H9 (cell line): ENCODE results near the gene SMIM26. TPM values are rescaled to one million over a fixed set of nuclear protein-coding genes. Genes with fewer than 3 reads are reported as not detected.

ENCODE experiments used
- DNase-seq: peaks from one replicate; pipeline ENCODE4 v3.0.0-alpha.2; 2017
- H2AFZ ChIP-seq: one replicate; pipeline ENCODE4 v1.6.1; 2013; ENCODE audit warnings: mild to moderate bottlenecking, low read length, control low read depth, moderate library complexity
- H2AK5ac ChIP-seq: 2 replicates; pipeline ENCODE4 v1.6.1; 2013; ENCODE audit warnings: low read length, control low read depth, mixed read lengths; ENCODE audit not compliant: insufficient read length
- H2BK120ac ChIP-seq: one replicate; pipeline ENCODE4 v1.6.1; 2013; ENCODE audit warnings: low read depth, mild to moderate bottlenecking, low read length, control low read depth, inconsistent platforms; ENCODE audit not compliant: poor library complexity, severe bottlenecking
- H2BK12ac ChIP-seq: 2 replicates; pipeline ENCODE4 v1.6.1; 2013; ENCODE audit warnings: low read length, control low read depth, mixed read lengths, low read depth; ENCODE audit not compliant: insufficient read length
- H2BK15ac ChIP-seq: 2 replicates; pipeline ENCODE4 v1.6.1; 2013; ENCODE audit warnings: low read depth, low read length, control low read depth
- H2BK20ac ChIP-seq: one replicate; pipeline ENCODE4 v1.6.1; 2013; ENCODE audit warnings: low read depth, mild to moderate bottlenecking, low read length, control low read depth, inconsistent platforms; ENCODE audit not compliant: poor library complexity, severe bottlenecking
- H2BK5ac ChIP-seq: 2 replicates; pipeline ENCODE4 v1.6.1; 2013; ENCODE audit warnings: low read length, control low read depth, mixed read lengths; ENCODE audit not compliant: insufficient read length
- H3K14ac ChIP-seq: 2 replicates; pipeline ENCODE4 v1.6.1; 2013; ENCODE audit warnings: low read length, control low read depth; ENCODE audit not compliant: insufficient read depth
- H3K18ac ChIP-seq: 2 replicates; pipeline ENCODE4 v1.6.1; 2013; ENCODE audit warnings: low read depth, mild to moderate bottlenecking, mixed read lengths, low read length, control low read depth; ENCODE audit not compliant: insufficient read length
- H3K23ac ChIP-seq: 2 replicates; pipeline ENCODE4 v1.6.1; 2013; ENCODE audit warnings: low read length, control low read depth, mixed read lengths, low read depth; ENCODE audit not compliant: insufficient read length
- H3K23me2 ChIP-seq: 2 replicates; pipeline ENCODE4 v1.6.1; 2013; ENCODE audit warnings: low read depth, mild to moderate bottlenecking, mixed read lengths, low read length, control low read depth; ENCODE audit not compliant: insufficient read length, poor library complexity, severe bottlenecking
- H3K27ac ChIP-seq: 2 replicates; pipeline ENCODE4 v1.5.1; 2013; ENCODE audit warnings: low read length, control low read depth, mixed read lengths, low read depth; ENCODE audit not compliant: insufficient read length
- H3K27me3 ChIP-seq: 2 replicates; pipeline ENCODE4 v1.6.1; 2013; ENCODE audit warnings: low read length, control low read depth, inconsistent platforms; ENCODE audit not compliant: insufficient read depth
- H3K4ac ChIP-seq: 2 replicates; pipeline ENCODE4 v1.6.1; 2013; ENCODE audit warnings: low read depth, mild to moderate bottlenecking, control low read depth, inconsistent platforms, low read length, moderate library complexity
- H3K4me1 ChIP-seq: 2 replicates; pipeline ENCODE4 v1.6.1; 2013; ENCODE audit warnings: low read length, control low read depth, inconsistent platforms; ENCODE audit not compliant: insufficient read depth
- H3K4me2 ChIP-seq: 2 replicates; pipeline ENCODE4 v1.6.1; 2013; ENCODE audit warnings: low read length, control low read depth, mixed read lengths; ENCODE audit not compliant: insufficient read length, insufficient read depth
- H3K56ac ChIP-seq: 2 replicates; pipeline ENCODE4 v1.6.1; 2013; ENCODE audit warnings: low read depth, mild to moderate bottlenecking, mixed read lengths, low read length, control low read depth; ENCODE audit not compliant: insufficient read length
- H3K79me1 ChIP-seq: 2 replicates; pipeline ENCODE4 v1.6.1; 2013; ENCODE audit warnings: low read depth, mild to moderate bottlenecking, moderate library complexity, low read length, control low read depth, inconsistent platforms; ENCODE audit not compliant: insufficient read depth, poor library complexity, severe bottlenecking
- H3K79me2 ChIP-seq: 2 replicates; pipeline ENCODE4 v1.6.1; 2013; ENCODE audit warnings: low read length, control low read depth, inconsistent platforms; ENCODE audit not compliant: insufficient read depth
- H3K9ac ChIP-seq: 2 replicates; pipeline ENCODE4 v1.6.1; 2013; ENCODE audit warnings: low read length, control low read depth, mixed read lengths; ENCODE audit not compliant: insufficient read length; ENCODE audit errors: extremely low read depth
- H3K9me3 ChIP-seq: one replicate; pipeline ENCODE4 v1.6.1; 2013; ENCODE audit warnings: low read depth, low read length, inconsistent platforms; ENCODE audit not compliant: control insufficient read depth
- H3T11ph ChIP-seq: one replicate; pipeline ENCODE4 v1.6.1; 2013; ENCODE audit warnings: mild to moderate bottlenecking, low read length, control low read depth, inconsistent platforms
- H4K20me1 ChIP-seq: one replicate; pipeline ENCODE4 v1.6.1; 2013; ENCODE audit not compliant: control insufficient read depth, insufficient read length, insufficient read depth
- H4K5ac ChIP-seq: 2 replicates; pipeline ENCODE4 v1.6.1; 2013; ENCODE audit warnings: low read depth, mild to moderate bottlenecking, mixed read lengths, low read length, control low read depth; ENCODE audit not compliant: insufficient read length
- H4K8ac ChIP-seq: replicated peaks from 2 replicates; pipeline ENCODE4 v1.6.1; 2013; ENCODE audit warnings: low read length, control low read depth, mixed read lengths, low read depth; ENCODE audit not compliant: insufficient read length
- H4K91ac ChIP-seq: 2 replicates; pipeline ENCODE4 v1.6.1; 2013; ENCODE audit warnings: low read depth, mild to moderate bottlenecking, moderate library complexity, mixed read lengths, low read length, control low read depth; ENCODE audit not compliant: insufficient read length
- H3K27ac Mint-ChIP-seq, 3 experiments: 2 replicates in 2 of 3; 3 replicates in 1 of 3; pipeline ENCODE4 v1.8.0; 2020 to 2021; ENCODE audit warnings: mixed read lengths in 3 of 3, mild to moderate bottlenecking in 1 of 3, moderate library complexity in 1 of 3
- H3K27me3 Mint-ChIP-seq: 2 replicates; pipeline ENCODE4 v1.8.0; 2021; ENCODE audit warnings: low read depth, mild to moderate bottlenecking, moderate library complexity, mixed read lengths
- H3K36me3 Mint-ChIP-seq, 3 experiments: 2 replicates in 2 of 3; 3 replicates in 1 of 3; pipeline ENCODE4 v1.8.0; 2020 to 2021; ENCODE audit warnings: low read depth in 3 of 3, mixed read lengths in 3 of 3; ENCODE audit not compliant: insufficient read depth in 1 of 3
- H3K4me1 Mint-ChIP-seq, 2 experiments: 2 replicates each; pipeline ENCODE4 v1.8.0; 2020; ENCODE audit warnings: mixed read lengths in 2 of 2
- H3K4me3 Mint-ChIP-seq, 2 experiments: 2 replicates in 1 of 2; 3 replicates in 1 of 2; pipeline ENCODE4 v1.8.0; 2020 to 2021; ENCODE audit warnings: mild to moderate bottlenecking in 2 of 2, mixed read lengths in 2 of 2, moderate library complexity in 1 of 2
- H3K9me3 Mint-ChIP-seq, 2 experiments: 2 replicates in 1 of 2; 3 replicates in 1 of 2; pipeline ENCODE4 v1.8.0; 2020; ENCODE audit warnings: mild to moderate bottlenecking in 2 of 2, mixed read lengths in 2 of 2, moderate library complexity in 1 of 2
- WGBS: extraction: QIAGEN DNeasy Blood & Tissue Kit; methylation state at CpG from one replicate; pipeline ENCODE4 v1.1.7; 2013; ENCODE audit warnings: missing lambda C conversion rate, low lambda C conversion rate, mixed read lengths; ENCODE audit not compliant: insufficient read length; ENCODE audit errors: extremely low coverage; 5-methylcytosine and 5-hydroxymethylcytosine counted together
- total RNA-seq: library from RNA; stranded (reverse); gene quantifications from 2 replicates; pipeline ENCODE4 v1.2.1, GENCODE V29; 2021
- TF ChIP-seq, protein P1 (sequence below): fragments of 200-600 bp; sonication (generic); conservative IDR thresholded peaks from 3 replicates; pipeline ENCODE4 v1.8.0; 2021; ENCODE audit warnings: antibody characterized with exemption, mild to moderate bottlenecking

SMIM26 gene
- total RNA-seq, 1 experiment from 2014 or later: 75.9 TPM

DNA sequence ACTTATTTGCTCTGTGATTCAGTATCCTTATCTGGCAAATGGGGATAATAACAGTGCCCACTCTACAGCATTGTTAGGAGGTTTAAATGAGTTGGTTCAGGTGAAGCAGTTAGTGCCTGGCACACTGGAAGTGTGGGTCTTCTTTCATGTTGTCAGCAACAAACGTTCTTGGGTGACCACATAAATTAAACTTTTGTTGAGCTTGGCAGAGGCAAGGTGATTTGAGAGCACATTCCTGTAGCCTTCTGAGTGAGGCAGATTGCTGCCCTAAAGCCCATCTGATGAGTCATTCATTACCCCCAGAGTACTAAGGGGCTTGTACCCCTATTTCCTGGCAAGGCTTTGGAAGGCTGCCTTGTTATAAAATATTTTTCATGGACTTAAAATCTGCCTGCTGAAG, 33.7 kb upstream of the SMIM26 start:
- Mint-ChIP-seq H3K36me3 (peaks cover 49 to 88% (median 81%) of the 10 kb centered on the region in 3 experiments), H3K27ac (no peak overlapping the region), H3K4me3 (no peak overlapping the region), H3K9me3 (0 out of 5 replicates have a peak, but pooled peaks cover 0 to 2% of the 10 kb centered on the region in 2 experiments), H3K27me3 (no peaks in the 10 kb centered on the region), H3K4me1 (no peaks in the 10 kb centered on the region)
- no peak overlapping the region for H4K91ac ChIP-seq
- H3K9me3 ChIP-seq: no peaks in the 10 kb centered on the region
- no peak overlapping the region for H3K14ac ChIP-seq
- WGBS: no CpG with 5 or more reads among the region's 1 CpG
- no peak overlapping the region for H4K5ac ChIP-seq
- H2BK5ac ChIP-seq: no peak overlapping the region
- no peak for DNase-seq
- no peaks in the 10 kb centered on the region for H3K79me1 ChIP-seq
- no peak overlapping the region for H3K23ac ChIP-seq
- H3K27me3 ChIP-seq: no peaks in the 10 kb centered on the region
- H3K23me2 ChIP-seq: no peaks in the 10 kb centered on the region
- H3K18ac ChIP-seq: no peak overlapping the region
- no peak overlapping the region for H2BK15ac ChIP-seq
- no peak overlapping the region for H3K4me2 ChIP-seq
- H2AK5ac ChIP-seq: no peak overlapping the region
- no peak overlapping the region for H3K9ac ChIP-seq
- no peaks in the 10 kb centered on the region for H4K20me1 ChIP-seq
- H2BK120ac ChIP-seq: no peak overlapping the region
- H3K27ac ChIP-seq: no peak overlapping the region
- H2BK12ac ChIP-seq: no peak overlapping the region
- TF ChIP-seq, protein P1, sequence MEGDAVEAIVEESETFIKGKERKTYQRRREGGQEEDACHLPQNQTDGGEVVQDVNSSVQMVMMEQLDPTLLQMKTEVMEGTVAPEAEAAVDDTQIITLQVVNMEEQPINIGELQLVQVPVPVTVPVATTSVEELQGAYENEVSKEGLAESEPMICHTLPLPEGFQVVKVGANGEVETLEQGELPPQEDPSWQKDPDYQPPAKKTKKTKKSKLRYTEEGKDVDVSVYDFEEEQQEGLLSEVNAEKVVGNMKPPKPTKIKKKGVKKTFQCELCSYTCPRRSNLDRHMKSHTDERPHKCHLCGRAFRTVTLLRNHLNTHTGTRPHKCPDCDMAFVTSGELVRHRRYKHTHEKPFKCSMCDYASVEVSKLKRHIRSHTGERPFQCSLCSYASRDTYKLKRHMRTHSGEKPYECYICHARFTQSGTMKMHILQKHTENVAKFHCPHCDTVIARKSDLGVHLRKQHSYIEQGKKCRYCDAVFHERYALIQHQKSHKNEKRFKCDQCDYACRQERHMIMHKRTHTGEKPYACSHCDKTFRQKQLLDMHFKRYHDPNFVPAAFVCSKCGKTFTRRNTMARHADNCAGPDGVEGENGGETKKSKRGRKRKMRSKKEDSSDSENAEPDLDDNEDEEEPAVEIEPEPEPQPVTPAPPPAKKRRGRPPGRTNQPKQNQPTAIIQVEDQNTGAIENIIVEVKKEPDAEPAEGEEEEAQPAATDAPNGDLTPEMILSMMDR: no peak
- no peaks in the 10 kb centered on the region for H3K79me2 ChIP-seq
- no peak overlapping the region for H2BK20ac ChIP-seq
- no peak overlapping the region for H2AFZ ChIP-seq
- no peak overlapping the region for H3T11ph ChIP-seq
- no peak overlapping the region for H3K4ac ChIP-seq
- H4K8ac ChIP-seq: no peak overlapping the region
- H3K56ac ChIP-seq: no peak overlapping the region
- H3K4me1 ChIP-seq: no peaks in the 10 kb centered on the region
